Omental fat pad (tissue), 4 donors: ENCODE results near the gene SLC25A19. TPM values are rescaled to one million over a fixed set of nuclear protein-coding genes. Genes with fewer than 3 reads are reported as not detected.

Experiments
- ATAC-seq: fragments of 150-250 bp; one replicate; pipeline ENCODE4 v1.9.1; 2016; ENCODE audit warnings: mild to moderate bottlenecking, moderate library complexity; ENCODE audit not compliant: low FRiP score
- DNase-seq: peaks from one replicate; pipeline ENCODE4 v3.0.0-alpha.2; 2019; ENCODE audit warnings: low spot score
- CTCF ChIP-seq, 3 donors: fragments of 450-650 bp; IDR thresholded peaks; one replicate each; pipeline ENCODE4 v1.5.1; 2016 to 2017; ENCODE audit warnings: antibody characterized with exemption in 3 of 3, mild to moderate bottlenecking in 3 of 3, moderate library complexity in 2 of 3
- total RNA-seq, 4 donors: library from RNA; depleted of rRNA; stranded (reverse); fragments of >200 nt; gene quantifications; one replicate each; pipeline ENCODE4 v1.1.0, GENCODE V29; 2016

The SLC25A19 gene
- total RNA-seq, 4 donors from 2014 or later: 14.2 to 30.4 (median 19.5) TPM

- ATAC-seq: no peak
- TF ChIP-seq CTCF (IDR thresholded peaks at IDR 0.05): no peak
Observed at GRCh38 chr17:75325827-75326225, 36.6 kb upstream of the SLC25A19 start.

GRCh38 chr17:75325348-75325747, 36.1 kb upstream of the SLC25A19 start:
- ATAC-seq: no peak
- no peak for DNase-seq
- no peak for TF ChIP-seq CTCF (IDR thresholded peaks at IDR 0.05)

More at GRCh38 chr17:75325827-75326225, 36.6 kb upstream of the SLC25A19 start:
- no peak for DNase-seq

- TF ChIP-seq CTCF (IDR thresholded peaks at IDR 0.05): no peak
- DNase-seq: no peak
- ATAC-seq: no peak
Observed at GRCh38 chr17:75321506-75321905, 32.3 kb upstream of the SLC25A19 start.

- ATAC-seq (no peak), DNase-seq (no peak)
- TF ChIP-seq CTCF (IDR thresholded peaks at IDR 0.05): no peak
Observed at GRCh38 chr17:75319904-75320691, 30.9 kb upstream of the SLC25A19 start.

- ATAC-seq (no peak), DNase-seq (no peak)
- no peak for TF ChIP-seq CTCF (IDR thresholded peaks at IDR 0.05)
Observed at GRCh38 chr17:75318615-75319222, 29.5 kb upstream of the SLC25A19 start.

- TF ChIP-seq CTCF (IDR thresholded peaks at IDR 0.05): no peak
- ATAC-seq (no peak), DNase-seq (no peak)
Observed at GRCh38 chr17:75318211-75318610, 29.0 kb upstream of the SLC25A19 start.

GRCh38 chr17:75317671-75318070, 28.4 kb upstream of the SLC25A19 start:
- TF ChIP-seq CTCF (IDR thresholded peaks at IDR 0.05): no peak
- DNase-seq (no peak), ATAC-seq (no peak)
